TTC549 (cell line): ENCODE results near the gene AFF1.

Experiments
- FAIRE-seq: peaks from 2 replicates; lab custom pipeline; 2012; peaks lifted over from hg19 to GRCh38; lab: Jason Lieb, UNC

The AFF1 gene

GRCh38 chr4:87087420-87087819 lies 152.6 kb downstream of the AFF1 start:
- no peak for FAIRE-seq

DNA sequence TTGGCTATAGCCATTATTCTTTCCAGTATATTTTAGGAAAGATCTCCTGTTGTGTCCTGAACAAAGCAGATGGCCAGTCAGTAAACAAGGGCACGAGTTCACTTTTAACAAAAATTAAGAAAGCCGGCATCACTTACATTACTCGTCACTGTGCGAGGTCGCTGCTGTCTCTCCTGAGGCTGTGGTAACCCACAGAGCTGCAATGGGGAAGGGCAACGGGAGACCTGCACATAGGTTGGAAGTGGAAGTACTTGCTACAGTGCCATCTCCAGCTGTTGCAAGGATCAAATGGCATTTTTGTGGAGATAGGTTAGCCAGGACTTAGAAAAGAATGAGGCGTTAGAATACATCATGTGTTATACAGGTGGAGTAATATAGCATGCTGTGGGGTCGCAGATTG lies 153.4 kb downstream of the AFF1 start:
- FAIRE-seq = no peak

DNA sequence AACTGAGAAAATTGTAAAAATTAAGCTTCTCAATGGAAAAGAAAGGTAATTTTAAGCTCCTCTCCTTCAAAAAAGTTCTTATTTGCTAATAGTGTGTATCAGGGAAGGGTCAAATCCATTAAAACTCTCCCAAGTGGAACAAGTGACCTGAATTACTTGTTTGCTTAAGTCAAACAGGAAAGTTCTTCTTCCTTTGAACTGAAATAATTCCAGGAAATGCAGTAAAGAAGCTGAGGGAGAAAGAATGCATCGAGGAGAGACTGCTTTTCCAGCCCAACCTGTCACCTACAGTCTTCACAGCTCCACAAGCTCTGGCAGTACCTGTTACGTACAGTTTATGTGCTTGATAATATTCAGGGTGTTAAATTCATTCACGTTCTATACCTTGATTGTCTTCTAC lies 154.6 kb downstream of the AFF1 start:
- no peak for FAIRE-seq

GRCh38 chr4:87090305-87090704 lies 155.5 kb downstream of the AFF1 start:
- FAIRE-seq = no peak

DNA sequence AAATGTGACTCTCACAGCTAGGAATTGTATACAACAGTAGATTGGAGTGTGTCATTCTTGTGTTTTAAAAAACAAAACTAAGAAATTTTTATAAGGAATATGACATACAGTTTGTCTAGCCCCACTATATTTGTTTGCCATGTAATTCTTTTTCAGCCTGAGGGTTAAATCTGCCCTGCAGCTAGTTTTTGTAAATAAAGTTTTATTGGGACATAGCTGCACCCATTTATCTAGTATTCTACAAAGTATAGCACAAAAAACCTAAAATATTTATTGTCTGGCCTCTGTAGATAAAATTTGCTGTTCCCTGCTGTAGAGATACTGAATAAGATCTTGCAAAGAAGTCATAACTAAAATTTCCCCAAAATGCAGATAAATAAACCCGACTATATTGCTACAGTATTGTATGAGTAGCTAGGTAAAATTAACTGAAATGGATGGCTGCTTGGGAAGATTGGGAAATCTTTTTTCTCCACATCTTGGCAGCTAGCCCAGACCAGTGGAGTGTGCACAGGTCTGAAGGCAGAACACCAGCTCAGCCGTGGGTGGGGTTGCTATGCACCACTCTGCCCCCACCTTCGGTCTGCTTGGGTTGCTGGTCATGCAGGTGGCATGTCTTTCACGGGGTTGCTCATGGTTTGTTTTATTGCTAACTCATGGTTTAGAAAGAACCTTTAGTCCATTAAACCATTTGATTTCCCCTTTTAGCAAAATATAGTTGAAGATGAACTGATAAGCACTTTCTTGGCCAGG lies 157.8 kb downstream of the AFF1 start:
- no peak for FAIRE-seq

DNA sequence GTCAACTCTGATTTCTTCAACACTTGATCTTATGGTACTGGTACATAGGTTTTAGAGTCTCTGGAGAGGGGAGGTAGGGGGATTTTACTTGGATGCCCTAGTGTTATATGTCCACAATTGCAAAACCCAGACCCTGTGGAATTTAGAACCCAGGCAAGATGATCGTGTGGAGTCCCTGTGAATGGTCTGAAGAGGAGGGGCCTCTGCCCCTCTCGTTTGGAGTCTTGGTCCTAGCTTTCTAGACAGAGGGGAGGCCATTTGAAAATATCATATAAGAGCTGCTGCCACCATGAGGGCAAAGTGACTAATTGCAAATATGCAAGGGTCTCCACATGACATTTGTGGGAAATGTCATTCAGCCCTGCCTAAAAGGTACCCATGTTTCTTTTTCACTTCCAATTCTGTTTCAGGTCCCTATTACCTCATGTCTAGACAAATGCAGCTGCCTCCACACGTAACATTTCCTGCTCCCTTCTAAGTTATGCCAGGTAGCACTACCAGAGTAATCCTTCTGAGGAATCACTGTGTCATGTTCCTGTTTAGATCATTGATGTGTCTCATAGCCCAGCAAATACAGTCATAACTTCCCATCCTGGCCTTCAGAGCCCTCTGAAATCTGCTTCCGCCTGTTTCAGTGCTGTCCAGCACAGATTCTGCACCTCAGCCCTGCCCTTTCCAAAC lies 158.8 kb downstream of the AFF1 start:
- FAIRE-seq = no peak

DNA sequence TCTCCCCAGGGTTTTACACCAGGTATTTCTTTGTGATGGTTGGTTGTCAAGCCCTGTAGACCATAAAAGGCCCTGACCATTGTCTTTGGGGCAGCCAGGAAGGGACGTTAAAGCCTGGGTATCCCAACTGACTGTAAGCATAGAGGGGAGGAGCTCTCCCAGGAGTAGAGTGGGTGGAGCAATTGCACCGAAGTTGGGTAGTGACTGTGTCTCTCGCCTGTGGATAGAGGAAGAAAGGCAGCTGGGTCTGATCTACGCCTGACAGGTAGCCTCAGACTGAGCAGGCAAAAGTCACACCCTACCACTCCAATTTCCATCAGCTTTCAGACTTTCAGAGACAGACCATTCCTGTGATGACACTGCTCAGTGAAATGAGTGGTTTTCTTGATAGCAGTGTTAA lies 162.3 kb downstream of the AFF1 start:
- FAIRE-seq = no peak

DNA sequence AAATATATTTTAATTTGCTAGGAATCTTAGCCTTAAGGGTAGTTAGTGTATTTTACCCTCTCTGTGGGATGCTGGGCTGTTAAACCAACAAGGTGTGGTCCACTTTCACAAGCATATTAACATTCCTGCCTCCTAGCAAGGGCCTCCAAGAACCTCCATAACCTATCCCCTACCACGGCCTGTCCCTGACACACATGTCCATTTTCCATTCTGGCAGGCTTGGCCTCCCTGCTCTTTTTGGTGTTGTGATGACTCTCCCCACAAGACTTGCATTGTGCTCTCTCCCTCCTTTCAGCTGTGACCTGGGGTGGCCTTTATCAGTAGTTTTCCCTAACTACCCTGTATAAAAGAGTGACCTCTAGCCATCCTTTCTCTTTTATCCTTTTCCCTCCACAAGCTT lies 165.4 kb downstream of the AFF1 start:
- no peak for FAIRE-seq

DNA sequence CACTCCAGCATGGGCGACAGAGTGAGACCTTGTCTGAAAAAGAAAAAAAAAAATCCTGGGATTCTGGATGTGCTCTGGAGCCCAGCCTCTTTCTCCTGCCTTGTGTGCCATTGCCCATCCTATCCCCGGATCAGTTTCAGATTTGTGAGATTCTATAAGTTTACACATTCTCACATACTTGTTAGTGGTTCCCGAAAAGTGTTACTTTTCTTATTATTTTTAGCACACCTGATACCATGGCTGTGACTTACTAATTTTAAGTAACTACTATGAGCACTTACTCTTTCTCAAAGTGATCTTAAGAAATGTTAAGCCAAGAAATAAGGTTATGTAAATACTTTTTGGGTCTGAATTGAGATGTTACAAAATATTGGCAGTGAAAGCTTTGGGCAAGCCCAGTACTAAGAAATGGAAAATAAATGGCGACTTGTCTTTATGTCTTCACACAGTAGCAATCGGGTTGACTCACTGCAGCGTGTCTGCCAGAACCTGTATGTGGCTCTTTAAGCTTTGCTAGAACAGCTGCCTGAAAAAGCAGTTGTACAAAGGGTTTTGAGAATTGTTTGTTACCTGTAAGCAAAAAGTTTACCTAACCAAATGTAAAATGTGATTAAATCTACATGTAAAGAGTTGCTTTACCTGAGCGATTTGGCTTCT lies 166.9 kb downstream of the AFF1 start:
- FAIRE-seq = no peak

DNA sequence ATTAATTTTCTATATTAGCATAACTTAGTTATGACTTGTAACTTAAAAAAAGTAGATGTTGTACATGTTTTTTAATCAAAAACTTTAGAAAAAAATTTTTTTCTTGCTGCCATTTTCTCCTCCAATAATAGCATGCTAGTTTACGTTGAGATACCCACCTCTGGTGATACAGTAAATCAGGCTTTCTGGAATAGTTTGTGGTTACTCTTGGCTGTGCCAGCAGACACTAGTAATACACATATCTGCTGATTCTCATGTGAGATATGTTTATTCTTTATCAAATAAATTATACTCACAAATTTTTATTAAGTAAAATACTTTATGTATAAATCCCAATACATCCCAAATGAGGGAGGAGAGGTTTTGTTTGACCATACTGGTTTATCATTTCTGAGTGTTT lies 168.3 kb downstream of the AFF1 start:
- FAIRE-seq = no peak

- FAIRE-seq = no peak
Measured at GRCh38 chr4:87103691-87104187, 168.9 kb downstream of the AFF1 start.

GRCh38 chr4:87105101-87105845 lies 170.5 kb downstream of the AFF1 start:
- no peak for FAIRE-seq

DNA sequence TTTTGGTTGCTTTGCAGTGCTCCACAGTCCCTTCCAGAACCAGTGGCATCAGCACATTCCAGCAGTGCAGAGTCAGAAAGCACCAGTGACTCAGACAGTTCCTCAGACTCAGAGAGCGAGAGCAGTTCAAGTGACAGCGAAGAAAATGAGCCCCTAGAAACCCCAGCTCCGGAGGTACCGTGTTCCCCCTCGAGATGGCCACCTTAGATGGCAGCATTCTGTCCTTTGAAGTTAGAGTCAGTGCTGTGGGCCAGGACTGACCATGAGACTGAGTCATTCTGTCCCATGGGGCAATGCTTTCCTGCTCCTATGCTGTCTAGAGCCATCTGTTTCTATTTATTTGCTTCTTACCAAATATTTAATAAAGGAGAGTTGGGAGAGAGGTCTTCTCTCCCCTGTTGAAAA lies 173.3 kb downstream of the AFF1 start:
- FAIRE-seq = no peak

DNA sequence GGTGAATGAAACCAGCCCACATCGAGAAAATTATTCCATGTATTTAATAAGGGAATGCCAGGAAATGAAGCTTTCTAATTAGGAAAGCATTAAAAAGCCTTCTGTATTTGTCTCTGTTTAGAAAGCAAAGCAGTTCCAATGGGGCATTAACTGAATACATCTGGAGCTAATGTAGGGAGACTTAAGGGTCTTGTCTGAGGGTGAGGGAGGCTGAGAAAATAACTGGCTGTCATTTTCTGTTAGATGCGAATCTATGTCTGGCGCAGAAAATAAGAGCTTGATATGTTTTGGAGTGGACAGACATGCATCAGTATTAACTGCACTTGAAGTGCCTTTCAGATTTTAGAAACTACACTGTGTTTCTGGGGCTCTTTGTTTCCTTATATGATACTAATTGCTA lies 174.3 kb downstream of the AFF1 start:
- FAIRE-seq = no peak

GRCh38 chr4:87109945-87110344 lies 175.1 kb downstream of the AFF1 start:
- no peak for FAIRE-seq

DNA sequence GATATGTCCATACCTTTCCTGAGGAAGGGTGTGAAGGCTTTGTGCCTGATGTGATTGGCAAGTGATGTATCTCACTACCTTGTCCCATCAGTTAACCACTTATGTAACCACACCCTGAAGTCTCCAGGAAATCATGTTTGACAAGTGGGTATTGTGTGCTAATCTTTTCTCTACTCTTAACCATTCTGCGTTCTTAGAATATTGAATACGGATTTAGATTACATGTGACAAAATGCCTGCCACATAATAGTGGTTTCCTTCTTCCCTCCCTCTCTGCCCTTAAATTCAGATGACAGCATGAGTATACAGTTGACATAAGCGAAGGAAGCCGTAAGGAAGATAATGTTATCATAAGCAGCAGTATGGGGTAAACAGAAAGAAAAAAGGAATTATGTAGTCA lies 177.3 kb downstream of the AFF1 start:
- FAIRE-seq = no peak

DNA sequence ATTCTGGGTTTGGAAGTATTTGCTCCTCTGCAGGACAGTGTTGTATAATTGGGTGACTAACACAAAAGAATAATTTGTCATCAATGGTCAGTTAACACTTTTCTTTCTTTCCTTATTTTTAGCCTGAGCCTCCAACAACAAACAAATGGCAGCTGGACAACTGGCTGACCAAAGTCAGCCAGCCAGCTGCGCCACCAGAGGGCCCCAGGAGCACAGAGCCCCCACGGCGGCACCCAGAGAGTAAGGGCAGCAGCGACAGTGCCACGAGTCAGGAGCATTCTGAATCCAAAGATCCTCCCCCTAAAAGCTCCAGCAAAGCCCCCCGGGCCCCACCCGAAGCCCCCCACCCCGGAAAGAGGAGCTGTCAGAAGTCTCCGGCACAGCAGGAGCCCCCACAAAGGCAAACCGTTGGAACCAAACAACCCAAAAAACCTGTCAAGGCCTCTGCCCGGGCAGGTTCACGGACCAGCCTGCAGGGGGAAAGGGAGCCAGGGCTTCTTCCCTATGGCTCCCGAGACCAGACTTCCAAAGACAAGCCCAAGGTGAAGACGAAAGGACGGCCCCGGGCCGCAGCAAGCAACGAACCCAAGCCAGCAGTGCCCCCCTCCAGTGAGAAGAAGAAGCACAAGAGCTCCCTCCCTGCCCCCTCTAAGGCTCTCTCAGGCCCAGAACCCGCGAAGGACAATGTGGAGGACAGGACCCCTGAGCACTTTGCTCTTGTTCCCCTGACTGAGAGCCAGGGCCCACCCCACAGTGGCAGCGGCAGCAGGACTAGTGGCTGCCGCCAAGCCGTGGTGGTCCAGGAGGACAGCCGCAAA lies 179.6 kb downstream of the AFF1 start:
- FAIRE-seq = no peak

DNA sequence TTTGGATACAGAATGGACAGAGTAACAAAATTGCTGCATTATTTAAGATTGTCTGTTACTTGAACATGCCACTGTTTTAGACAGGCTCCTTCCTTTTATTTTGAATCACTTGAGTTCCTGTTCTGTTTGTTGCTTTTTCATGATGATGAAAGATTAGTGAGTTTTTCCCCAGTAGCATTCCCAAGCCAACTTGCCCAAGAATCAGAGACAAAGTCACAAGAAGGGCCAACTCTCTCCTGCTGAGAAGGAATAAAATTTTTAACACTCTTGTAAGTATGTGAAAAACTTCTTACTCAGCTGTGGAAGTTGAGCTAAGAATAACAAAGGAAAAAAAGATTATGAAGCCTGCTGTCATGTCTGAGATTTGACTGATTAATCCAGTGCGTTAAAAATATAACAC lies 181.4 kb downstream of the AFF1 start:
- no peak for FAIRE-seq

DNA sequence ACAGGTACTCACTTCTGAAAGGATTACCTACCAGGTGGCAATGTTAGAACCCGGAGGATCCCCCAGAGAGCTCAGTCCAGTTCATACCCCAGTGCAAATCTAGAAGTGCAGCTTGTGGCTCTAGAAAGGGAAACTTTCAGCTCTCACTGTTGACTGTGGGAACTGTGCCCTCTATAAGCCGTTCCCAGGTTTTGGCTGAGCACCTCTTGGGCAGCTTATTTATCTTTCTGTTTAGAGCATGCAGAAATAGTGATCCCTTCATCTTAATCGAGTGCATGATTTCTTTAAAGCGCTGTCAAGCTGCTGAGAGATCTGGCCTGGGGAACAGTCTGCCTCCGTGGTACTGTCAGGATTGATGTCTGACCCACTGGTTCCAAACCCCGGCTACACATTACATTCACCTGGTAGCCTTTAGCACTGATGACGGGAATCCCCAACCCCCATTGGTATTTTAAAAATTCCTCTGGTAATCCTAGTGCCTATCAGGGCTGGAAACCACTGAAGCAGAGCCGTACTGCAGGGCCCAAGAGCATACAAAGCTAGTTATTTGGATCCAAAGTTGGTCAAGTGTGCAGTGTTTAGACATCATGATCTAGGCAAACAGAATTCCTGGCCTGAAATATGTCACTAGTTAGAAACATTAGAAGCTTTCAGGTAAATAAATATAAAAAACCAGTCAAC lies 182.4 kb downstream of the AFF1 start:
- FAIRE-seq = no peak

- no peak for FAIRE-seq
Measured at GRCh38 chr4:87117732-87118075, 182.9 kb downstream of the AFF1 start.

GRCh38 chr4:87118421-87118820 lies 183.6 kb downstream of the AFF1 start:
- no peak for FAIRE-seq
